Measurements from ENCODE around the gene ERICH6B. TPM values are rescaled to one million over a fixed set of nuclear protein-coding genes. Genes with fewer than 3 reads are reported as not detected.

The ERICH6B gene
- not detected in 2 replicates for total RNA-seq

DNA sequence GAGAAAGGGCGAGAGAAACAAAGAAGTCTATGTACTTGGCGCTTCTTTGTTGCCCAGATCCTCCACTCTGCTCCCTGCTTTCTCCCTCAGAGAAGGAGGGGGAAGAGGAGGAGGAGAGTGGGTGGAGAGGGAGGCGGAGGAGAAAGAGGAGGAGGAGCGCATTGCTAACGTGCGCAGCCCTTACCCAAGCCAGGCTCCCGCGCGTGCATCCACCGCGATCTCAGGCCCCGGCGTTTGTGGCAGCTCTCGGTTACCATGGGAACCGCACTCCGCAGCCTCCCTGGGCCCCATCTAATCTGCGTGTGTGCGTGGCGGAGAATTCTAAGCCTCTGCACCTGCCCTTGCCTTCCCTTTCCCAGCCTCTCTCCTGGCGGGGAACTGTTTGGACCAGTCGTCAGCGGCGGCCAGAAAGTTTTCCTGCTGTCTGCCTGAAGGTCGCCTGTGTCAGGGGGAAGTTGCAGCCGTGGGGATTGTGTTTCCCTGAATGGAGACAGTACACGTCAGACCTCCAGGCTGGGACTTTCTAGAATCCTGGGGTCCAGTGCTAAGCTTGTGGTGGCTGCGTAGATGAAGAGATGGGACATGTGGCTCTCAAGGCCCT, at the start of gene ERICH6B:
Gene ERICH6B (minus strand): TSS at position 239 of the 601 bp plus-strand sequence. CDS start 18,734 bp downstream, outside the sequence.

Small RNA genes within 50 kb of the gene (small RNA-seq; reads per million reads assigned to genes)
- gene RNA5SP27: not detected
- gene TIMM9P3: not detected

Other genes with a start within 250 kb of the ERICH6B start
- 21.9 and 32.7 TPM in 2 replicates for gene SLC25A30, start 197.4 kb downstream of the ERICH6B start, total RNA-seq
- 35.5 and 37.6 TPM in 2 replicates for gene COG3, start 150.8 kb downstream of the ERICH6B start, total RNA-seq
- gene CBY2, start 86.6 kb upstream of the ERICH6B start, total RNA-seq: not detected in 2 replicates
- gene SIAH3, start 236.0 kb upstream of the ERICH6B start, total RNA-seq: not detected in 2 replicates

Data from thoracic aorta endothelial cell (primary cell).